Muscle of arm (tissue), 12 donors: ENCODE measurements around the gene MTHFD1L. TPM values are rescaled to one million over a fixed set of nuclear protein-coding genes. Genes with fewer than 3 reads are reported as not detected.
A peak's percentile ranks its signal among the peaks of the same experiment; 100 is the strongest.

Experiments used
- DNase-seq: peaks from one replicate; pipeline ENCODE4 v3.0.0-alpha.2; 2013
- polyA plus RNA-seq, 12 donors: library from polyadenylated mRNA; unstranded; fragments of 120-200 nt; gene quantifications; one replicate each; pipeline ENCODE4 v1.2.1, GENCODE V29; 2013; ENCODE audit not compliant: insufficient read length in 12 of 12

The MTHFD1L gene
- polyA plus RNA-seq, 12 donors: 18.1 to 32.4 (median 28.2) TPM; not detected in 1

- peak; percentile 71 for DNase-seq
Measured at GRCh38 chr6:150981095-150981494, 115.6 kb downstream of the MTHFD1L start.

- no peak for DNase-seq
Measured at GRCh38 chr6:150981669-150982068, 116.2 kb downstream of the MTHFD1L start.

- no peak for DNase-seq
Measured at GRCh38 chr6:150987371-150987828, 121.9 kb downstream of the MTHFD1L start.

GRCh38 chr6:150987855-150988464 lies 122.5 kb downstream of the MTHFD1L start:
- peak; percentile 32 for DNase-seq

- DNase-seq: no peak
Measured at GRCh38 chr6:150991487-150991886, 126.0 kb downstream of the MTHFD1L start.

GRCh38 chr6:150992262-150992661 lies 126.8 kb downstream of the MTHFD1L start:
- DNase-seq: no peak

GRCh38 chr6:150992703-150993102 lies 127.2 kb downstream of the MTHFD1L start:
- DNase-seq: no peak

- DNase-seq: no peak
Measured at GRCh38 chr6:150993253-150993652, 127.8 kb downstream of the MTHFD1L start.

GRCh38 chr6:150994026-150994425 lies 128.5 kb downstream of the MTHFD1L start:
- DNase-seq: no peak

GRCh38 chr6:150996968-150997367 lies 131.5 kb downstream of the MTHFD1L start:
- no peak for DNase-seq

- no peak for DNase-seq
Measured at GRCh38 chr6:150999107-150999506, 133.6 kb downstream of the MTHFD1L start.

- no peak for DNase-seq
Measured at GRCh38 chr6:150999576-150999975, 134.1 kb downstream of the MTHFD1L start.

GRCh38 chr6:151001387-151002056 lies 136.0 kb downstream of the MTHFD1L start:
- no peak for DNase-seq

GRCh38 chr6:151002057-151002450 lies 136.6 kb downstream of the MTHFD1L start:
- no peak for DNase-seq

- no peak for DNase-seq
Measured at GRCh38 chr6:151002491-151002935, 137.0 kb downstream of the MTHFD1L start.

GRCh38 chr6:151004383-151005024 lies 139.0 kb downstream of the MTHFD1L start:
- peak; percentile 65 for DNase-seq

GRCh38 chr6:151005164-151005563 lies 139.7 kb downstream of the MTHFD1L start:
- DNase-seq: no peak

GRCh38 chr6:151005896-151006632 lies 140.6 kb downstream of the MTHFD1L start:
- no peak for DNase-seq

GRCh38 chr6:151007076-151007475 lies 141.6 kb downstream of the MTHFD1L start:
- no peak for DNase-seq

GRCh38 chr6:151007922-151008321 lies 142.4 kb downstream of the MTHFD1L start:
- DNase-seq: no peak

- DNase-seq: no peak
Measured at GRCh38 chr6:151008425-151008824, 142.9 kb downstream of the MTHFD1L start.

GRCh38 chr6:151009576-151009975 lies 144.1 kb downstream of the MTHFD1L start:
- DNase-seq: no peak
